HepG2 (cell line): ENCODE data around the gene OR5K4.

Source experiments
- ATF6 ChIP-seq: sonication (generic); formaldehyde crosslinking; conservative IDR thresholded peaks from 2 replicates; pipeline ENCODE4 v1.4.0; 2020; ENCODE audit warnings: missing genetic modification reagents
- CTCF ChIP-seq: sonication (generic); formaldehyde crosslinking; IDR thresholded peaks from 2 replicates; pipeline ENCODE4 v1.5.0; 2020; ENCODE audit warnings: mild to moderate bottlenecking, missing genetic modification reagents, moderate library complexity
- MYC ChIP-seq: sonication (generic); formaldehyde crosslinking; IDR thresholded peaks from 2 replicates; pipeline ENCODE4 v1.9.0; 2021; ENCODE audit warnings: missing genetic modification reagents, borderline replicate concordance
- SIN3A ChIP-seq: IDR thresholded peaks from 2 replicates; pipeline ENCODE4 v1.6.1; 2011; ENCODE audit warnings: low read depth, mild to moderate bottlenecking, control low read depth, low read length, borderline replicate concordance
- STAT6 ChIP-seq: sonication (generic); formaldehyde crosslinking; IDR thresholded peaks from 2 replicates; pipeline ENCODE4 v1.4.0; 2020; ENCODE audit warnings: missing genetic modification reagents, mild to moderate bottlenecking, borderline replicate concordance
- ZFP37 ChIP-seq: sonication (generic); formaldehyde crosslinking; IDR thresholded peaks from 2 replicates; pipeline ENCODE4 v1.4.0; 2020; ENCODE audit warnings: missing genetic modification reagents, borderline replicate concordance

GRCh38 chr3:98326105-98326893 is 27.4 kb upstream of the OR5K4 start:
- TF ChIP-seq STAT6 (CRISPR knock-in tag) (no peak), ZFP37 (CRISPR knock-in tag) (no peak), MYC (no peak), CTCF (no peak), ATF6 (CRISPR knock-in tag) (no peak), SIN3A (no peak)
